ENCODE measurements around the gene PRKCE. TPM values are rescaled to one million over a fixed set of nuclear protein-coding genes. Genes with fewer than 3 reads are reported as not detected.

Gene PRKCE
- polyA plus RNA-seq, 1 of the 3 experiments (the other 2 are of a cell fraction) = 16.3 TPM

DNA sequence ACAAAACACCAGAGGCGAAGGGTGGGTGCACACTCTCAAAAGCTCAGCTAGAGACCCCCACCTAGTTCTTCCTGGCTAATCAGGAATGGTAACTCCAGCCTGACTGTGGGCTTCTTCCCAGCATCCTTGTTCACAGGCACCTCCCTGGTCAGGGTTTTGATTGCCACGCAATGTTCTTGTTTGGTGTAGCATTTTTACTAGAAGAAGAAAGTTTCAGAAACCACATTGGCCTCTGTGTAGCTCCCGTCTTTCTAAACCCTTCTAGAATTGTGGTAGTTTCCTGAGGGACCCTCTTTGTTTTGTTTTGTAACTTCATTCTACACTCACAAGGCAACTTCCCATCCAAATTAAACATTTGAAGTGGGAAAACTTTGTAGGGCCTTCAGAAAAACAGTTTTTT, 391.2 kb downstream of the PRKCE start:
- no peak for TF ChIP-seq GABPA (IDR thresholded peaks at IDR 0.05; ENCODE audit: low read depth)
- Histone ChIP-seq H3K27me3 (ENCODE audit: insufficient read depth) (no peaks in the 10 kb centered on the region), H3K79me2 (ENCODE audit: insufficient read depth) (no peaks in the 10 kb centered on the region), H3K36me3 (replicated peaks in 1 of 2; ENCODE audit: control insufficient read depth in 1 of 2, insufficient read depth in 2 of 2, low read length in 1 of 2) (no peaks in the 10 kb centered on the region), H3K4me3 (ENCODE audit: low read depth in 2 of 2, low read length in 1 of 2) (no peak overlapping the region), H3K27ac (ENCODE audit: low read depth in 2 of 2, low read length in 1 of 2) (no peak overlapping the region; a peak in 1 of 4 replicates), H3K4me1 (ENCODE audit: control insufficient read depth in 1 of 2, insufficient read depth in 2 of 2, low read depth in 1 of 2, low read length in 1 of 2) (peaks cover 0 to 19% of the 10 kb centered on the region in 2 experiments; a peak in 1 of 4 replicates), H3K9ac (no peak overlapping the region), H3F3A (replicated peaks; ENCODE audit: insufficient read depth) (no peaks in the 10 kb centered on the region), H4K20me1 (ENCODE audit: insufficient read depth) (no peaks in the 10 kb centered on the region), H2AFZ (ENCODE audit: low read depth) (no peak overlapping the region), H3K9me2 (no peaks in the 10 kb centered on the region), H3K4me2 (no peak overlapping the region), H3K9me3 (no peaks in the 10 kb centered on the region)
- 100% methylated on average over 3 of the region's 3 CpGs for WGBS (ENCODE audit: low lambda C conversion rate)
- POLR2A ChIA-PET = no interaction called here
- DNase-seq = no peak
- CTCF ChIA-PET = interaction anchor here (1.0 to 2.0 kb wide), 4 partner anchors 20 to 607 kb away, joined by 3 to 8 read pairs (median 4); partner anchors contain the start of gene EPAS1

DNA sequence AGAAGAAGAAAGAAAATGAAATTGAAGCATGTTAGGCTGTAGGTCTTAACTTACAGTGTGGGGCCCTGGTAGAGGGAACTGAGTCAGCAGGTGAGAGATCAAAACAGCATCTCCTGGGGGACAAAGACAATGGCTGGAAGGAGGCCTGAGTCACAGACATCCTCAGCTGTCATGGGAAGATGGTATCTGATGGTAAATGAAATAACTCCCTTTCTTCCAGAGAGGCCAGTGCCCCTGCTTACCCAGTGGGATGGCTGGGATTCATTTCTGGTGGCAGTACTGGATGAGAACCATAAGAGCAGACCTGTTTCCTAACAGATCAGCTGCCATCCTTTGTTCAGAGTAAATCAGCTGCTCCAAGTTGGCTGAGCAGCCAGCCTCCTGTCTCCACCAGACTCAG, 394.4 kb downstream of the PRKCE start:
- Histone ChIP-seq H2AFZ (ENCODE audit: low read depth) (no peak overlapping the region), H3F3A (replicated peaks; ENCODE audit: insufficient read depth) (no peaks in the 10 kb centered on the region), H3K4me2 (peak overlapping the region; percentile 18; the same call in 1 of the 2 replicates), H3K4me3 (ENCODE audit: low read depth in 2 of 2, low read length in 1 of 2) (no peak overlapping the region), H3K36me3 (replicated peaks in 1 of 2; ENCODE audit: control insufficient read depth in 1 of 2, insufficient read depth in 2 of 2, low read length in 1 of 2) (no peaks in the 10 kb centered on the region), H3K27ac (ENCODE audit: low read depth in 2 of 2, low read length in 1 of 2) (no peak overlapping the region; a peak in 1 of 4 replicates), H3K79me2 (ENCODE audit: insufficient read depth) (no peaks in the 10 kb centered on the region), H3K9ac (no peak overlapping the region), H4K20me1 (ENCODE audit: insufficient read depth) (no peaks in the 10 kb centered on the region), H3K9me2 (no peaks in the 10 kb centered on the region), H3K9me3 (no peaks in the 10 kb centered on the region), H3K27me3 (ENCODE audit: insufficient read depth) (no peaks in the 10 kb centered on the region), H3K4me1 (ENCODE audit: control insufficient read depth in 1 of 2, insufficient read depth in 2 of 2, low read depth in 1 of 2, low read length in 1 of 2) (peaks cover 0 to 19% of the 10 kb centered on the region in 2 experiments; a peak in 1 of 4 replicates)
- DNase-seq = no peak
- ChIA-PET POLR2A (interaction anchor here (0.7 kb wide), 1 partner anchor 35 kb away, joined by 6 read pairs; no protein-coding TSS in a partner anchor), CTCF (interaction anchor here (0.6 to 9.6 kb wide), 7 partner anchors 12 to 605 kb away, joined by 3 to 72 read pairs (median 3); no protein-coding TSS in a partner anchor)
- TF ChIP-seq, protein P1, sequence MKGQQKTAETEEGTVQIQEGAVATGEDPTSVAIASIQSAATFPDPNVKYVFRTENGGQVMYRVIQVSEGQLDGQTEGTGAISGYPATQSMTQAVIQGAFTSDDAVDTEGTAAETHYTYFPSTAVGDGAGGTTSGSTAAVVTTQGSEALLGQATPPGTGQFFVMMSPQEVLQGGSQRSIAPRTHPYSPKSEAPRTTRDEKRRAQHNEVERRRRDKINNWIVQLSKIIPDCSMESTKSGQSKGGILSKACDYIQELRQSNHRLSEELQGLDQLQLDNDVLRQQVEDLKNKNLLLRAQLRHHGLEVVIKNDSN (IDR thresholded peaks at IDR 0.05; ENCODE audit: borderline replicate concordance, low read depth) = no peak
- TF ChIP-seq, protein P2, sequence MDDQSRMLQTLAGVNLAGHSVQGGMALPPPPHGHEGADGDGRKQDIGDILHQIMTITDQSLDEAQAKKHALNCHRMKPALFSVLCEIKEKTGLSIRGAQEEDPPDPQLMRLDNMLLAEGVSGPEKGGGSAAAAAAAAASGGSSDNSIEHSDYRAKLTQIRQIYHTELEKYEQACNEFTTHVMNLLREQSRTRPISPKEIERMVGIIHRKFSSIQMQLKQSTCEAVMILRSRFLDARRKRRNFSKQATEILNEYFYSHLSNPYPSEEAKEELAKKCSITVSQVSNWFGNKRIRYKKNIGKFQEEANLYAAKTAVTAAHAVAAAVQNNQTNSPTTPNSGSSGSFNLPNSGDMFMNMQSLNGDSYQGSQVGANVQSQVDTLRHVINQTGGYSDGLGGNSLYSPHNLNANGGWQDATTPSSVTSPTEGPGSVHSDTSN (IDR thresholded peaks at IDR 0.05) = peak; percentile 47
- TF ChIP-seq RCOR1 (IDR thresholded peaks at IDR 0.05; ENCODE audit: low read length) = no peak
- no peak for TF ChIP-seq YY1 (IDR thresholded peaks at IDR 0.05; ENCODE audit: low read depth)
- TF ChIP-seq RXRA (IDR thresholded peaks at IDR 0.05; ENCODE audit: borderline replicate concordance, low read depth) = no peak
- no peak for TF ChIP-seq JUND (IDR thresholded peaks at IDR 0.05)
- TF ChIP-seq, protein P3, sequence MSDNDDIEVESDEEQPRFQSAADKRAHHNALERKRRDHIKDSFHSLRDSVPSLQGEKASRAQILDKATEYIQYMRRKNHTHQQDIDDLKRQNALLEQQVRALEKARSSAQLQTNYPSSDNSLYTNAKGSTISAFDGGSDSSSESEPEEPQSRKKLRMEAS (IDR thresholded peaks at IDR 0.05; ENCODE audit: low read depth) = no peak
- no peak for TF ChIP-seq RFX5 (IDR thresholded peaks at IDR 0.05; ENCODE audit: low read length)
- TF ChIP-seq NFIC (IDR thresholded peaks at IDR 0.05; ENCODE audit: borderline replicate concordance) = no peak
- no peak for TF ChIP-seq GATA2 (CRISPR knock-in tag; IDR thresholded peaks at IDR 0.05)
- no peak for TF ChIP-seq SIN3A (IDR thresholded peaks at IDR 0.05; ENCODE audit: borderline replicate concordance, low read depth, low read length)
- TF ChIP-seq GABPA (IDR thresholded peaks at IDR 0.05; ENCODE audit: low read depth) = no peak
- TF ChIP-seq, protein P4, sequence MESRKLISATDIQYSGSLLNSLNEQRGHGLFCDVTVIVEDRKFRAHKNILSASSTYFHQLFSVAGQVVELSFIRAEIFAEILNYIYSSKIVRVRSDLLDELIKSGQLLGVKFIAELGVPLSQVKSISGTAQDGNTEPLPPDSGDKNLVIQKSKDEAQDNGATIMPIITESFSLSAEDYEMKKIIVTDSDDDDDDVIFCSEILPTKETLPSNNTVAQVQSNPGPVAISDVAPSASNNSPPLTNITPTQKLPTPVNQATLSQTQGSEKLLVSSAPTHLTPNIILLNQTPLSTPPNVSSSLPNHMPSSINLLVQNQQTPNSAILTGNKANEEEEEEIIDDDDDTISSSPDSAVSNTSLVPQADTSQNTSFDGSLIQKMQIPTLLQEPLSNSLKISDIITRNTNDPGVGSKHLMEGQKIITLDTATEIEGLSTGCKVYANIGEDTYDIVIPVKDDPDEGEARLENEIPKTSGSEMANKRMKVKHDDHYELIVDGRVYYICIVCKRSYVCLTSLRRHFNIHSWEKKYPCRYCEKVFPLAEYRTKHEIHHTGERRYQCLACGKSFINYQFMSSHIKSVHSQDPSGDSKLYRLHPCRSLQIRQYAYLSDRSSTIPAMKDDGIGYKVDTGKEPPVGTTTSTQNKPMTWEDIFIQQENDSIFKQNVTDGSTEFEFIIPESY (IDR thresholded peaks at IDR 0.05; ENCODE audit: borderline replicate concordance, low read depth) = no peak
- peak; percentile 41; the same call in 1 of the 2 replicates for TF ChIP-seq FOSL2 (IDR thresholded peaks at IDR 0.05; ENCODE audit: borderline replicate concordance, low read depth)
- TF ChIP-seq EP300 (IDR thresholded peaks at IDR 0.05; ENCODE audit: borderline replicate concordance in 1 of 2, low read depth in 1 of 2, low read length in 1 of 2) = no peak
- no peak for TF ChIP-seq MXI1 (IDR thresholded peaks at IDR 0.05; ENCODE audit: low read depth, low read length)
- TF ChIP-seq TCF12 (IDR thresholded peaks at IDR 0.05) = peak; percentile 61
- no peak for TF ChIP-seq POLR2AphosphoS5 (IDR thresholded peaks at IDR 0.05; ENCODE audit: low read depth, low read length)
- TF ChIP-seq NRF1 (IDR thresholded peaks at IDR 0.05; ENCODE audit: low read depth, low read length) = no peak
- TF ChIP-seq MEF2A (IDR thresholded peaks at IDR 0.05; ENCODE audit: borderline replicate concordance, low read depth) = no peak
- TF ChIP-seq, protein P5, sequence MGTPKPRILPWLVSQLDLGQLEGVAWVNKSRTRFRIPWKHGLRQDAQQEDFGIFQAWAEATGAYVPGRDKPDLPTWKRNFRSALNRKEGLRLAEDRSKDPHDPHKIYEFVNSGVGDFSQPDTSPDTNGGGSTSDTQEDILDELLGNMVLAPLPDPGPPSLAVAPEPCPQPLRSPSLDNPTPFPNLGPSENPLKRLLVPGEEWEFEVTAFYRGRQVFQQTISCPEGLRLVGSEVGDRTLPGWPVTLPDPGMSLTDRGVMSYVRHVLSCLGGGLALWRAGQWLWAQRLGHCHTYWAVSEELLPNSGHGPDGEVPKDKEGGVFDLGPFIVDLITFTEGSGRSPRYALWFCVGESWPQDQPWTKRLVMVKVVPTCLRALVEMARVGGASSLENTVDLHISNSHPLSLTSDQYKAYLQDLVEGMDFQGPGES (IDR thresholded peaks at IDR 0.05; ENCODE audit: low read depth, low read length) = no peak
- TF ChIP-seq, protein P6, sequence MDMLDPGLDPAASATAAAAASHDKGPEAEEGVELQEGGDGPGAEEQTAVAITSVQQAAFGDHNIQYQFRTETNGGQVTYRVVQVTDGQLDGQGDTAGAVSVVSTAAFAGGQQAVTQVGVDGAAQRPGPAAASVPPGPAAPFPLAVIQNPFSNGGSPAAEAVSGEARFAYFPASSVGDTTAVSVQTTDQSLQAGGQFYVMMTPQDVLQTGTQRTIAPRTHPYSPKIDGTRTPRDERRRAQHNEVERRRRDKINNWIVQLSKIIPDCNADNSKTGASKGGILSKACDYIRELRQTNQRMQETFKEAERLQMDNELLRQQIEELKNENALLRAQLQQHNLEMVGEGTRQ (IDR thresholded peaks at IDR 0.05; ENCODE audit: borderline replicate concordance, low read depth, low read length) = no peak
- no peak for TF ChIP-seq TEAD4 (IDR thresholded peaks at IDR 0.05; ENCODE audit: borderline replicate concordance, insufficient read depth)

Data from SK-N-SH (cell line).